Inflammatory macrophage treated with lipopolysaccharide for 4 hours (primary cell): ENCODE data around the gene PHC2.

ENCODE experiments used
- DNase-seq: peaks from one replicate; pipeline ENCODE4 v3.0.0-alpha.2; 2020

Gene PHC2, protein sequence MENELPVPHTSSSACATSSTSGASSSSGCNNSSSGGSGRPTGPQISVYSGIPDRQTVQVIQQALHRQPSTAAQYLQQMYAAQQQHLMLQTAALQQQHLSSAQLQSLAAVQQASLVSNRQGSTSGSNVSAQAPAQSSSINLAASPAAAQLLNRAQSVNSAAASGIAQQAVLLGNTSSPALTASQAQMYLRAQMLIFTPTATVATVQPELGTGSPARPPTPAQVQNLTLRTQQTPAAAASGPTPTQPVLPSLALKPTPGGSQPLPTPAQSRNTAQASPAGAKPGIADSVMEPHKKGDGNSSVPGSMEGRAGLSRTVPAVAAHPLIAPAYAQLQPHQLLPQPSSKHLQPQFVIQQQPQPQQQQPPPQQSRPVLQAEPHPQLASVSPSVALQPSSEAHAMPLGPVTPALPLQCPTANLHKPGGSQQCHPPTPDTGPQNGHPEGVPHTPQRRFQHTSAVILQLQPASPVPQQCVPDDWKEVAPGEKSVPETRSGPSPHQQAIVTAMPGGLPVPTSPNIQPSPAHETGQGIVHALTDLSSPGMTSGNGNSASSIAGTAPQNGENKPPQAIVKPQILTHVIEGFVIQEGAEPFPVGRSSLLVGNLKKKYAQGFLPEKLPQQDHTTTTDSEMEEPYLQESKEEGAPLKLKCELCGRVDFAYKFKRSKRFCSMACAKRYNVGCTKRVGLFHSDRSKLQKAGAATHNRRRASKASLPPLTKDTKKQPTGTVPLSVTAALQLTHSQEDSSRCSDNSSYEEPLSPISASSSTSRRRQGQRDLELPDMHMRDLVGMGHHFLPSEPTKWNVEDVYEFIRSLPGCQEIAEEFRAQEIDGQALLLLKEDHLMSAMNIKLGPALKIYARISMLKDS

DNA sequence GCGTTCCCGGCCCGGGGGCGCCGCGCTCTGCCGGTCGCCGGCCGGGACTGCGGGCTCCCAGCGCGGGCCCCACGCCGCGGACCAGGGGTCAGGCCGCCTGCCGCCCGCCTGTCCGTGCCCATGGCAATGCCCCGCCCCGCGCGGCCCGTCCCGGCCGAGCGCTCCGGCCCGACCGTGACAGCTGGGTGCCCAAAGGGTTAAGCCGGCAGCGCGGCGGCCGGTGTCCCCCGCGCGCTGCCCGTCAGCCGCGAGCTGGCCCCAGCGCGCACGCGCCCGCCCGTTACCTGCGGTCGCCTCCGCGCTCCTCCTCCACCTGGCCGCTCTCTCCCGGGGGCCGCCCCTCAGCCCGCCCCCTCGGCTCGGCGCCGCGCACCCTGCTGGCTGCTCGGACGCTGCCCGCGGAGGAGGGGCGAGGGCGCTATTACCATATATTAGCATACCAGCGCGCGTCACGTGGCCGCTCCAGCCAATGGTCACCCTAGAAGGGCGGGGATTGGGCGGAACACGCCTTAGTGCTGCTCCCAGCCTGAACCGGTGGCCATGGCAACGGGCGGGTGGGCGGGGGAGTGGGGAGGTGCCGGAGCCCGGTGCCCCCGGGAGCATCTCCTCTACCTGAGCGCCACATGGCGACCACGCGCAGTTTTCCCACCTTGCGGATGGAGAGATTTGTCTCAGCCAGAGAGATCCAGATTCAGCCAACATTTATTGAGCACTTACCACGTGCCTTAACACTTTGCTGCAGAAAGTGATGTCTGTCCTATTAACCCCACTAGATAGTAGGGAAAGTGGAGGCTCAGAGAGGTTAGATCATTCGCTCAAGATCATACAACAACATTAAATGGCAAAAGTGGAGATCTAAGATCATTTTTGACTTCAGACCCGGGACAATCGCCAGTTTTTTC is at the start of gene PHC2:
TSS of gene PHC2 (minus strand) at position 404 of the 902 bp plus-strand sequence. CDS start 55,556 bp downstream, outside the sequence.
- peak; percentile 98 for DNase-seq

DNA sequence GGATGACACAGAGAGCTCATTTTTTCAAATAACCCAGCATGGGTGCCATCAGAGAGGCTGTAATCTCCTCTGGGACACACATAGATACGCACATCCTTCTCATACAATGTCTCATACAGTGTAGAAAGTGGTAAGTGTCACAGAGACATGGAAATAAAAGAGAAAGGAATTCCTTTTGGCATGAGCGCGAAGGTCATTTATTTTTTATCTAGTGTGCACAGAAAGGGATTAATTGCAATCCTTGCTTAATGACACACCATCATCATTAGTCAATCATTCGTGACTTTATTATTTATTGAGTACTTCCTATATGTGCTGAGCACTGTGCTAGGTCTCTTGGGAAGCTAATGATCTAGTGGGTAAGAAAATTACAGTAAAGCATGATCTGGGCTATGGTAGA is 46.6 kb upstream of the PHC2 start:
- DNase-seq, result no peak

DNA sequence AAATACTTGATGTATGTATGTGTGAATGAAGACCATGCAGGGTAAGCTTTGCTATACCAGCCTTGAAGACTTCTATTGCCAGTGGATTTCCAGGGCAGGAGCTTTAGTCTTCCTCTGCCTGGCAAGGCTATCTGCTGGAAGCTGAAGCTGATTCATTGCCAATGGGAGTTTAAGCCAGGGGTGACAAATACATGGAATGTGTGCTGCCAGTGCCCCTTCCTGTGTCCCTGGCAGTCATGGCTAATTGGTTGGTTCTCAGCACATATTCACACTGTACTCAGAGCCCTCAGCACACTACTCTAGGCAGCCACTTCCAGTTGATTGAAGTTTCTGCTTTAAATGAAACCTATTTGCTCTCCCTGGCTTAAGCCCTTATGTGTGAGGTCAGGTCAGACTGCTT is 43.0 kb upstream of the PHC2 start:
- no peak for DNase-seq

DNA sequence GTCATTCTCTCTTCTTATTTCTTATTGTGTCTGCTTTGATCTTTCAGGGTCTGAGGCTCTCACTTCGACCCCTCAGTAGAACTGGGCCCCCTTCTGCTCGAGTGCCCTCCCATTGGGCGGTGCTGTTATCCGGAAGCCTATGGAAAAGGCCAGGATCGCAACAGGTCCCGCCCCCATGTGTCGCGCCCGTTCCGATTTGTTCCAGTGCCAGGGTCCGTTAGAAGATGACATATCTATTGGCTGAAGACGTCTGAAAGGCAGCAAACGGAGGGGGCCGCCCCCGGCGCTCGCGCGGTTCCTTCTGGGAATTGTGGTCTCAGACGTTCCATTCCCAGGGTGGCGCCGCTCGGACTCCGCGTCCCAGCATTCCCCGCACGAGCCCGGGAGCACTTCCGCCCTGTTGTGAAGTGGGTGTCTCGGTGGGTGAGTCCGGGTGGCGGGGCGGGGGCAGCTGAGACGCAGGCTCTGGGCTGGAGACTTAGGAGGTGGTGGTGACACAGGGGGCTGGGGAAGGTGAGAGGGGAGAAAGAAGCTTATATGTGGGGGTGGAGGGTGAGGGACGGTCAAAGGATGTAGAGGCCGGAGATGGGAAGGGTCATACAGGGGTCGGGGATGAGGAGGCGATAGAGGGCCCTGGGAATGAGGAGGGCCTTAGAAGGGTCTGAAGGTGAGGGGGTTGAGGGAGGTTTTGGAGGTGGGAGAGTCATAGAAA is 41.5 kb upstream of the PHC2 start, which contains the start of gene ZSCAN20:
TSS of gene ZSCAN20 (plus strand) at position 377 of the 712 bp plus-strand sequence. CDS start 6,644 bp downstream, outside the sequence.
- peak; percentile 95 for DNase-seq

DNA sequence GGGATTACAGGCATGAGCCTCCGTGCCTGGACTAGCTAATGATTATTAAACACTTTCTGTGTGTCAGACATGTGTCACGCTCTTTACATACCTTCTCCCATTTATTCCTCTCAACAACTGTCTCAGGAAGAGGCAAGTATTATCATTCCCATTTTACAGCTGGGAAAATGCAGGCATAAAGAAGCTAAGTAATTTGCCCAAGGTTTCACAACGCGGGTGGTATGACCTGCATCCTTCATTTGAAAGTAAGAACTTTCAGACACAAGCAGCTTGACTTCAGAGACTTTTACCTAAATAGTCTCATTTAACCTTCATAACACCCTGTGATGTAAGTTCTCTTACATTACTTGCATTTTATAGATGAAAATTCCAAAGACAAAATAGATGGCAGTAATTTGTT is 40.5 kb upstream of the PHC2 start:
- DNase-seq, result no peak

DNA sequence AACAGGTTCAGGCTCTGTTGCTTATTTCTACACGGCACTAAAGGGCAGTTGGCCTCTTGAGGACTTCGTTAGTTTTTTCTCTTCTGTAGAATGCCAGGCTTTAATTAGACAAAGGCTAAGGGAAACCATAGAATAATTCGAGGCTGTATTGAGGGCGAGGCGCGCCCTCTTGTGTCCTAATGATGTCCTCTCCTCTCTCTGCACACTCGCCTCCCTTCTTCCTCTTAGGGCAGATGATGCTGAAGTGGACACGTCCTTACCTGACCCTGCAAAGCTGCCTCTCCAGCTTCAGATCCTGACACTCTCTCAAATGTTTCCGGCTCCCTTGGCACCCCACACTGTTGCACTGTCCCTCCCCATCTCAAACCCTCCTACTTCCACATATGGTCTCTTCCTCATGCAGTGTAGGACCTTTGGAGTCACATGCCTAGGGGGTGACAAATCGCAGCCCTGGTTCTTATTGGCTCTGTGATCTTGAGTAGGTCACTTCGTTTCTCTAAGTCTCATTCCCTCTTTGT is 39.7 kb upstream of the PHC2 start:
- peak; percentile 84 for DNase-seq

DNA sequence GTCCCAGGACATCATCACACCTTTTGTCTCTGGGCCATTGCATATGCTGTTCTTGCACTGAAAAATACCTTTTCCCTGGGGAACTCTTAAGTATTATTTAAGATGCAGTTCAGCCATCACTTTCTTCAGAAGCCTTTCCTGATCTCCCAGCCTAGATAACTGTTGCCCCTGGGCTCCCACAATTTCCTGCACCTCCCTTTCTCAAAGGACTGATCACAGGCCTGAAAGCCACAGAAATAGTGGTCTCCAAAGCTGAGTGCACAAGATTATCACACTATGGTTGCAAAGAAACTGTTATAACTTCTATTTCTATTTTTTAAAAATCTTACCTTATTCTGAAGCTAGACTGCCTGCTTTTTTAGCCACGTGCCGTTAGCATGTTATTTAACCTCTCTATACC is 38.8 kb upstream of the PHC2 start:
- no peak for DNase-seq

DNA sequence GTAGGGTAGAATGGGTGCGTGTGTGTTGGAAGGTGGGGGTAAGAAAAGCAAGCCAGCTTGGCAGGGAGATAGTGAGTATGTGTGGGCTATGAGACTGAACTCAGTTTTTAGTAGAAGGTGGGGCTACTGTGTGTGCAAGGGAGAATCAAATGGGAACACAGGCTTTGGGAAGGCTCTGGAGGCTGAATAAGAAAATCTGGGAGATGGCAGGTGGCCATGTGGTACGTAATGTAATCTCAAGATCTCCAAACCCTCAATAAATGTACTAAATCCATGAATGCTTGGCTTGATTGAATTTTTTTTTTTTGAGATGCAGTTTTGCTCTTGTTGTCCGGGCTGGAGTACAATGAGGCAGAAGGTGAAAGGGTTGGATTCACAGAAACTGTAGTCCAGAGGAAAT is 38.1 kb upstream of the PHC2 start:
- DNase-seq, result no peak

DNA sequence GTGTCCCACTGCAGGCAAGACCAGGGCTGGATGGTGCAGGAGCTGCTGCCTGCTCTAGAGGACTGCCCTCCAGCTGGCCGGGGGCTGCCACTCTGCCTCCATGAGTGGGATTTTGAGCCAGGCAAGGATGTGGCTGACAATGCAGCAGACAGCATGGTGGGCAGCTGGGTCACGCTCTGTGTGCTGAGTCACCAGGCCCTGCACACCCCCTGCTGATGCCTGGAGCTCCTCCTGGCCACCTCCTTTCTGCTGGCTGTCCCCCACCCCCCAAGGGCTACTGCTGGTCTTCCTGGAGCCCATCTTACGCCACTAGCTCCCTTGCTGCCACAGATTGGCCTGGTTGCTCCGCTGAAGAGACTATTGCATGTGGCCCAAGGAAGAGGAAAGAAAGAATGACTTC is 37.6 kb upstream of the PHC2 start:
- peak; percentile 10 for DNase-seq

DNA sequence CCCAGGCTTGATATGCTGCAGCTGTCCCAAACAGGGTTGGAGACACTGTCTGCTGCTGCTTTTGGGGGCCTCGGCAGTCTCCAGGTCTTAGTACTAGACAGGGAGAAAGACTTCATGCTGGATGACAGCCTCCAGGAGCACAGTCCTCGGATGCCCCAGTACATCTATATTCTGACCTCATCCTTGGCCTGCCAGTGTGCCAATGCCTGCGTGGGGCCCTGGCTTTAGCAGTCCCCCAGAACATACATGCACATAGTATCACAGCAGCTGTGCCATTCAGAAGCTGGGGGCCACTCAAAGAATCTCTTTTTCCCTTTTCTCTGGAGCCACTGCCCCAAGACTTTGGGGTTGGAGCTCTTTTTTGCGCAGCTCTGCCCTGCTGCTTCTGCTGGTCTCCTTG is 37.1 kb upstream of the PHC2 start:
- no peak for DNase-seq

DNA sequence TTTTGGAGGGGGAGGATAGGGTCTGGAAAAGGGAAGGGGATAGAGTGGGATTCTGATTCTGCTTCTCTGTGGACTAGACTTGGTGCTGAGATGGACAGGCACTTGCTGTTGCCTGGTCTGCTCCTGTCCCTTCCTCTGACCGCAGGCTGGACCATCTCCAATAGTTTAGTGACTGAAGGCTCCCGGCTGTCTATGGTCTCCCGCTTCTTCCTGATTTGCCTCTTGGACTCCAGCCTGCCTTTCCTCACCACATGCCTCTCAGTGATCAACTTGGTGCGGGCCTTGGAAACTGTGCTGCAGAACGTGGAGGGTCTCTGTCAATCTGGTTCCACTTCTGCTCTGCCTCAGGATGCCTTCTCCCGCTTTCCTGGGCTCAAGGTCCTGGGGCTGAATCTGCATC is 35.3 kb upstream of the PHC2 start:
- DNase-seq, result no peak

DNA sequence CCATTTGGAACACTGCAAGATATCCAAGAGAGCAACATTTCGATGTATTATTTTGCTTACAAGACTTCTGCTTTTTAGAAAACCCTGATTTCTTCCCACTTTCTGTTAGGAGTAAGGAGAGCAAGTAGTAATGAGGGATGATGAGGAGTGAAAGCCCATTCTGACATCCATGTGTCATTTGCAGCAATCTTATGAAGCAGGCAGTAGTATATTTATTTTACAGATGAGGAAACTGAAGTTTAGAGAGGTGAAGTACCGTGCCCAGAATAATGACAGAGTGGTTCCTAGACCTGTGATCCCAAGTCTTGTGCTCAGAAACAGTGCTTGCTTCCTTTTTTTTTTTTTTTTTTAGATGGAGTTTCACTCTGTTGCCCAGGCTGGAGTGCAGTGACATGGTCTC is 34.4 kb upstream of the PHC2 start:
- peak; percentile 75 for DNase-seq

DNA sequence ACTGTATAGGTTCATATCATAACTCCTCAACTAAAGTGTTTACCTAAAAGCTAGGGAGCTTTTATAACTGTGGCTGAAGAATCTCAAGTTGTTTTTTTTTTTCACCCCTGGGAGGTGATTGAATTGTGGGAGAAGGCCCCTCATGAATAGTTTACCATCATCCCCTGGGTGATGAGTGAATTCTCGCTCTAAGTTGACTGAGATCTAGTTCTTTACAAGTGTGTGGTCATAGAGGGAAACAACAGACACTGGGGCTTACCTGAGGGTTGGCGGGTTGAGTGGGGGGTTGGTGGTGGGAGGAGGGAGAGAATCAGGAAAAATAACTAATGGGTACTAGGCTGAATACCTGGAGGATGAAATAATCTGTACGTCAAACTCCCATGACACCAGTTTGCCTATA is 33.7 kb upstream of the PHC2 start:
- no peak for DNase-seq

DNA sequence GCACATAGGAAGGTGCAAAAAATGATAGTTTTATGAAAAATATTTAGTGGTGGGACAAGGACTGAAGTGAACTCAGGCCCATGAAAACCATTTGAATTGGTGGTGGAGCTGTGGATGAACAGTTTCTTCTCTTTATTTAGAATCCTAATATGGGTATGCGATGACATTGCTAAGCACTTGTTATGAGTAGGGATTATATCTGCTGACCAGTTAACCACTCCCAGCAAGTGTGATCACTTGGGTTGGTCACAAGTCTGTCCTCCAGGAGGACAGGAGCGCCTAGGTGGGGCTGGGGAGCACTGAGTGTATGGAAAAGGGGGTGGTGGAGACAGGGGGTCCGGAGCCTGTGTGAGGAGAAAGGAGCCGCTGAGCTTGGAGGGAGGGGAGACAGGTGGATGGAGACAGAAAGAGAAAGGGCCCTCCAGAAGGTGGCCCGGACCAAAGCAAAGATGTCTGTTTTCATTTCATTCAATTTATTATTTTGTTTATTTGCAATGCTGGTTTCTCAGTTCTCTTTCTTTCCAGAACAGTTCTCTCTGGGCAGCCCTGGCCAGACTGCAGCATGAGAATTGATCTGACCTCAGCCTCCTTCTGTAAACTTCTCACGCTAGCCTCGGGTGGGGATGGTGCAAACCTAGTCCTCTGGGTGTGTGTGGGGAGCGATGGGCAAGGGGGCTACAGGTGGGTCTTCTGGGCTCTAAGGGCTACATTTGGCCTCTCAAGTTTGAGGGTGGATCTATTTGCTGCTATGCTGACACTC is 31.7 kb upstream of the PHC2 start:
- peak; percentile 22 for DNase-seq

DNA sequence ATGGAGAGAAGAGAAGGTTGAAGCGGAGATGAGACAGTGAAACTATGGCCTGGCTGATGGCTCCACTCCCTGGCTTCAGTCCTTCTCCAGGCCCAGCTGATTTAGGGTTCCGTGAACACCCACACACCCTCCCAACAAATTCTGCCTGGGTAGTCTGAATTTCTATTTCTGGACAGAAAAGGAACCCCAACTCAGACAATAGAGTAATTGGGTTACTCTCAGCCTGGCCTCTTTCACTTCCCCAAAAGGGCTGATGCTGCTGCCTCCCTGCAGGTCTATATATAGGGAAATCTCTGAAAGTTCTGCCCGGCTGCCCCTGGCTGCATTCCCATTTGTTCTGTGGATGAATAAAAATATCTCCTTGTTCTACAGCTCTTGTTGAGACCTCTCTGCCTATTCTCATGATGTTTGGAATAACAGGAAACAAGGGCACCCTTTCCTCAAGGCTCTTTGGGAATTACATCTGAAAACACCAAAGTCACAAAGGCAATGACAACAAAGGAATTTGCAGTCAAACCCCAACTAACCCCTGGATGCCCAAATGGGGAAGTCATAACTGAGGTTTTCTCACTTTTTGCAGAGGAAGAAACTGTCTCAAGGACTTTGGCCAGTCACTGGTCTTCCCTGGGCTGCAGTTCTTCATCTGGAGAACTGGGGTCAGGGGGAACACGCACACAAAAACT is 30.2 kb upstream of the PHC2 start:
- peak; percentile 85 for DNase-seq

DNA sequence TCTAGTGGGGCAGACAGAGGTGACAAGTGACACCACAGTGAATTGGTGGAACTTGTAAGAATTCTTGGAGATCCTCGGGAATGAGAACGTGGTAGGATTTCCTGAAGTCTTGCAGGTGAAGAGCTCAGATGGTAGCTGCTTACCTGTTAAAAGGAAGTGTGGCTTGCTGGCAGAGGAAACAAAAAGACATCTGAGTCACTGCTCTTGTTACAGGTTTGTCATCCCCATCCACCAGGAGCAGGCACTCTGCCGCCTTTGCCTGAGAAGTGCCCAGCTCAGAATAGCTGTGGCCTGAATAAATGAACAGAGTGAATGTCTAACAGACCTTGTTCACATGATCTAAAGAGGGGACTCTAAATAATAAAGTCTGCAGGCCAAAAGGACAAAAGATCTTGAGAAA is 29.2 kb upstream of the PHC2 start:
- peak; percentile 13 for DNase-seq

DNA sequence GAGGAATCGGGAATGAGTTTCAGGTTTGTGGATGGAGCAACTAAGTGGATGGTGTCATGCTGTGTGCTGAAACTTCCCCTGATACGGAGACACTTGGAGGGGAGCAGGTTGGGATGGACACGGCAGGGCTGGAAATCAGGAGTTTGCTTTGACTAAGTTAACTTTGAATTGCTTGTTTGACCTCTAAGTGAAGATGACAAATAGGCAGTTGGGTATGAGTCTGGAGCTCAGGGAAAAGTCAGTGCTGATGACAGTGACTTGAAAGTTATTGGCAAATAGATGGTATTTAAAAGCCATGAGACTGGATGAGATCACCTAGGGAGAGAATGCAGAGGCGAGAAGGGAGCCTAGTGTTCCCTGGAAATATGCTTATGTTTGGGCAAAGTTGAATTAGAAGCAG is 28.8 kb upstream of the PHC2 start:
- DNase-seq, result peak; percentile 91

DNA sequence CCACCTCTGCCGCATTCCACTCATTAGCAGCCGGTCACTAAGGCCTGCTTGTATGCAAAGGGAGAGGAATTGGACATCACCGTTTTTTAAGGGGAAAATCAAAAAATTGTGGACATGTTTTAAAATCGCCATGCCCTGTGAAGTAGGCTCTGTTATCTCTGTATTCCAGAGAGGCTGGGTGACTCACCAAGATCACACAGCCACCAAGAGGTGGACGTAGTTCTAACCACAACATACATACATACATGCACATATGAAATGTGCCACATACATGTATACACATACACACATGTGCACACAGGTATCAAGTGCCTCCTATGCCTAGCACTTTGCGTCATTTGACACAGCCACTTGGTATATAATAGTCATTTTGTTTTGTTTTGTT is 25.6 kb upstream of the PHC2 start:
- DNase-seq, result no peak

DNA sequence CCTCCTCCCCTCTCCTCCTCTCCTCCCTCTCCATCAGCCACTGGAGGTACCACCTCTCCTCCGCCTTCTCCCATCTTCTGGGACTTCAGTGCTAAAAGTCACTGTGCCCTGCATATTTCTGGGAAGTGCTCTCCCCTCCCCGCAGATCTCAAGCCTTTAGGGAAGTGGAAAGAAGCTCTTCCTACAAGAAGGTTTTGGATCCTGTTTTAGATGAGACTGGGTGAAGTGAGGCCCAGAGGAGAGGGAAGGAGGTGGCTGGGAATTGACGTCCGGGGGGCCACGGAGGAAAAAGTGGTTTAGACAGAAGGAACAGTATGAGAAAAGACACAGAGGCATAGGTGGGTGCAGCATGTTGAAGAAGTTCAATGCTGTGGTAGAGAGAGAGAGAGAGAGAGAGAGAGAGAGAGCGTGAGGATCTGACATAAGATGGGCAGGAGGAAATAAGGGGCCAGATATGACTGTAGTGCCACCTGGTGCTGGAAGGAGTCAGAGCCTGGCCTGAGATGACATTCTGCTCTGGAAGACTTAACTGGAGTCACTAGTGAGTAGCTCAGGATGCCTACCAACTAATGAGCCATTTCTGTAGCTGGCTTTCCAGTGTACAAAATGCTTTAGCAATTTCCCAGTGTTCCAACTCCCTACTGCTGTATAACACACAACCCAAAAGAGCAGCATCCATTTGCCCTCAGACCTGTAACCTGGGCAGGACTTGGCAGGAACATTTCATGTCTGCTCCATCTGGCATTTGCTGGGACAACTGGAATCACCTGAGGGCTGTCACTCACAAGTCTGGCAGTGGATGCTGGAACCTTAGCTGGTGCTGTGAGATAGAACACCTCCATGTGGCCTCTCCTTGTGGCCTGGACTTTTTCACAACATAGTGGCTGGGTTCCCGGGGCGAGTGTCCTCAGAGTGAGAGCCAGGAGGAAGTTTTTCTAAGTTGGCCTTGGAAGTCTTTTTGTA is 24.9 kb upstream of the PHC2 start:
- DNase-seq, result peak; percentile 78
